ENCODE results near the gene TAS2R31.

DNA sequence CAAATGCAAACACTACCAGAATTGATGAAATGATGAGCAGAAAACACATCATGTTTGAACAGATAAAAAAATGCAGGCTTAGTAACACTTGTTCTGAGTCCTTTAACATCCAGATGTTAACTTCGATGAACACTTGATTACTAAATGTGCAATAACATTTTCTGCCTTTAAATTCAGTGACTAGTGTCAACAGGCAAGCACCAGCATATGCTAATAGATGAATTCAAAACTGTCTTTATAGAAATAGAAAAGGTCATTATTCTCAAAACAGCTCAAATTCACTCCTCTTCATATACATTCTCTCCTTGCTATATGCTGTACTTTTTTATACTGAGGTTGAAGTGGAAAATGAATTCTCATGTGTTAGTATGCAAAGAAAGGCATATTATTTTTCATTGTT lies 8.7 kb downstream of the TAS2R31 start, which contains the start of gene TAS2R19:
- TF ChIP-seq, protein P1, sequence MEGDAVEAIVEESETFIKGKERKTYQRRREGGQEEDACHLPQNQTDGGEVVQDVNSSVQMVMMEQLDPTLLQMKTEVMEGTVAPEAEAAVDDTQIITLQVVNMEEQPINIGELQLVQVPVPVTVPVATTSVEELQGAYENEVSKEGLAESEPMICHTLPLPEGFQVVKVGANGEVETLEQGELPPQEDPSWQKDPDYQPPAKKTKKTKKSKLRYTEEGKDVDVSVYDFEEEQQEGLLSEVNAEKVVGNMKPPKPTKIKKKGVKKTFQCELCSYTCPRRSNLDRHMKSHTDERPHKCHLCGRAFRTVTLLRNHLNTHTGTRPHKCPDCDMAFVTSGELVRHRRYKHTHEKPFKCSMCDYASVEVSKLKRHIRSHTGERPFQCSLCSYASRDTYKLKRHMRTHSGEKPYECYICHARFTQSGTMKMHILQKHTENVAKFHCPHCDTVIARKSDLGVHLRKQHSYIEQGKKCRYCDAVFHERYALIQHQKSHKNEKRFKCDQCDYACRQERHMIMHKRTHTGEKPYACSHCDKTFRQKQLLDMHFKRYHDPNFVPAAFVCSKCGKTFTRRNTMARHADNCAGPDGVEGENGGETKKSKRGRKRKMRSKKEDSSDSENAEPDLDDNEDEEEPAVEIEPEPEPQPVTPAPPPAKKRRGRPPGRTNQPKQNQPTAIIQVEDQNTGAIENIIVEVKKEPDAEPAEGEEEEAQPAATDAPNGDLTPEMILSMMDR (IDR thresholded peaks at IDR 0.05), result no peak
- TF ChIP-seq EP300 (IDR thresholded peaks at IDR 0.05), result no peak
- TF ChIP-seq POLR2A (IDR thresholded peaks at IDR 0.05; ENCODE audit: low read depth), result no peak

Measured in esophagus muscularis mucosa (tissue), 4 donors.